HepG2 (cell line): ENCODE results near the gene ITM2B. TPM values are rescaled to one million over a fixed set of nuclear protein-coding genes. Genes with fewer than 3 reads are reported as not detected.

Experiments
- CREB3 ChIP-seq: sonication (generic); formaldehyde crosslinking; IDR thresholded peaks from 2 replicates; pipeline ENCODE4 v1.5.0; 2020; ENCODE audit warnings: missing genetic modification reagents
- DBP ChIP-seq: sonication (generic); formaldehyde crosslinking; IDR thresholded peaks from 2 replicates; pipeline ENCODE4 v1.4.0; 2020; ENCODE audit warnings: missing genetic modification reagents; ENCODE audit errors: not compliant biosample characterization
- FOXO1 ChIP-seq: sonication (generic); formaldehyde crosslinking; IDR thresholded peaks from 2 replicates; pipeline ENCODE4 v1.4.0; 2020; ENCODE audit warnings: missing genetic modification reagents
- HDAC2 ChIP-seq: sonication (generic); formaldehyde crosslinking; IDR thresholded peaks from 2 replicates; pipeline ENCODE4 v1.4.0; 2020; ENCODE audit warnings: missing genetic modification reagents
- HMGXB4 ChIP-seq, 2 experiments: sonication (generic) in 1 of 2; formaldehyde crosslinking in 1 of 2; IDR thresholded peaks; 2 replicates each; pipeline versions ENCODE4 v1.4.0 to v1.6.1; 2018 to 2020; ENCODE audit warnings: missing genetic modification reagents in 2 of 2, borderline replicate concordance in 1 of 2, low read depth in 1 of 2, mild to moderate bottlenecking in 1 of 2, missing biosample characterization in 1 of 2
- MXI1 ChIP-seq: IDR thresholded peaks from 3 replicates; pipeline ENCODE4 v1.6.1; 2012; ENCODE audit warnings: low read depth, low read length, inconsistent platforms, borderline replicate concordance
- PHF21A ChIP-seq: sonication (generic); formaldehyde crosslinking; IDR thresholded peaks from 2 replicates; pipeline ENCODE4 v1.5.0; 2020; ENCODE audit warnings: mild to moderate bottlenecking, missing genetic modification reagents
- RELA ChIP-seq: sonication (generic); formaldehyde crosslinking; IDR thresholded peaks from 2 replicates; pipeline ENCODE4 v1.4.0; 2020; ENCODE audit warnings: missing genetic modification reagents
- RFX5 ChIP-seq: IDR thresholded peaks from 2 replicates; pipeline ENCODE4 v1.6.1; 2011; ENCODE audit warnings: low read depth, low read length, improper control_type of control experiment
- RNF2 ChIP-seq: fragments of 450-650 bp; conservative IDR thresholded peaks from 2 replicates; pipeline ENCODE4 v1.6.1; 2016; ENCODE audit warnings: low read depth
- SKIL ChIP-seq: sonication (generic); formaldehyde crosslinking; IDR thresholded peaks from 2 replicates; pipeline ENCODE4 v1.8.0; 2022; ENCODE audit warnings: missing genetic modification reagents, mild to moderate bottlenecking, moderate library complexity, borderline replicate concordance
- SNAPC4 ChIP-seq: sonication (generic); formaldehyde crosslinking; IDR thresholded peaks from 2 replicates; pipeline ENCODE4 v1.4.0; 2020; ENCODE audit warnings: mild to moderate bottlenecking, missing genetic modification reagents
- TARDBP ChIP-seq: sonication (generic); formaldehyde crosslinking; IDR thresholded peaks from 2 replicates; pipeline ENCODE4 v1.8.0; 2022; ENCODE audit warnings: mild to moderate bottlenecking, missing genetic modification reagents
- THYN1 ChIP-seq: sonication (generic); formaldehyde crosslinking; IDR thresholded peaks from 2 replicates; pipeline ENCODE4 v1.8.1; 2023; ENCODE audit warnings: low read depth, mild to moderate bottlenecking, moderate library complexity, missing genetic modification reagents, borderline replicate concordance
- ZBTB7A ChIP-seq: sonication (generic); formaldehyde crosslinking; IDR thresholded peaks from 2 replicates; pipeline ENCODE4 v1.8.0; 2022; ENCODE audit warnings: mild to moderate bottlenecking, missing genetic modification reagents
- ZKSCAN5 ChIP-seq: sonication (generic); formaldehyde crosslinking; IDR thresholded peaks from 2 replicates; pipeline ENCODE4 v1.5.1; 2020; ENCODE audit warnings: mild to moderate bottlenecking, missing genetic modification reagents
- ZNF264 ChIP-seq: sonication (generic); formaldehyde crosslinking; IDR thresholded peaks from 2 replicates; pipeline ENCODE4 v1.4.0; 2020; ENCODE audit warnings: missing genetic modification reagents
- ZNF580 ChIP-seq: IDR thresholded peaks from 2 replicates; pipeline ENCODE4 v1.6.1; 2016; ENCODE audit warnings: low read depth, borderline replicate concordance
- polyA plus RNA-seq, 8 experiments: library from polyadenylated mRNA; depleted of rRNA in 3 of 8; stranded (reverse) in 7 of 8; unstranded in 1 of 8; fragments of >200 nt; fragmentation: Illumina TruSeq in 4 of 8; extraction: Trizol in 4 of 8; gene quantifications; 2 replicates each; pipeline versions ENCODE4 v1.2.1 to v1.2.3, GENCODE V29; 2011 to 2016; ENCODE audit warnings: low read depth in 4 of 8, missing spikeins in 1 of 8, mixed read lengths in 1 of 8; ENCODE audit not compliant: insufficient read depth in 1 of 8
- total RNA-seq, 5 experiments: library from RNA; depleted of rRNA; stranded (reverse); fragments of >200 nt; fragmentation: Illumina TruSeq; extraction: Trizol; gene quantifications; 2 replicates each; pipeline ENCODE4 v1.2.3, GENCODE V29; 2016; ENCODE audit warnings: low read depth in 1 of 5

ITM2B gene
- total and polyA plus RNA-seq, 2 of the 13 experiments (the other 11 are each of a cell fraction or from before 2014, with no cell fraction given) = 158 to 373 TPM

GRCh38 chr13:48304143-48304876, 71.3 kb downstream of the ITM2B start (continued):
- no peak for TF ChIP-seq TARDBP
- no peak for TF ChIP-seq RELA (CRISPR knock-in tag)
- TF ChIP-seq SKIL = 0 out of 2 replicates have a peak, but pooled peaks have one; percentile 13
- TF ChIP-seq THYN1 (CRISPR knock-in tag) = no peak
- TF ChIP-seq RNF2 = no peak
- TF ChIP-seq ZKSCAN5 = no peak
- TF ChIP-seq HDAC2 = no peak
- no peak for TF ChIP-seq SNAPC4 (CRISPR knock-in tag)
- no peak for TF ChIP-seq ZBTB7A (CRISPR knock-in tag)
- no peak for TF ChIP-seq CREB3
- no peak for TF ChIP-seq FOXO1 (CRISPR knock-in tag)
- TF ChIP-seq HMGXB4 (CRISPR knock-in tag; IDR thresholded peaks at IDR 0.05; ENCODE audit: borderline replicate concordance in 1 of 2, low read depth in 1 of 2) = 0 out of 4 replicates have a peak, but pooled peaks have one; percentile 4 to 8
- TF ChIP-seq MXI1 = no peak
- 0 out of 2 replicates have a peak, but pooled peaks have one; percentile 17 for TF ChIP-seq ZNF580 (CRISPR knock-in tag)
- no peak for TF ChIP-seq PHF21A (CRISPR knock-in tag)
- no peak for TF ChIP-seq RFX5
- TF ChIP-seq DBP (CRISPR knock-in tag) = no peak
- TF ChIP-seq ZNF264 = 0 out of 2 replicates have a peak, but pooled peaks have one; percentile 38
